Smooth muscle cell (in vitro differentiated cells): ENCODE data around the gene KRTAP1-3. TPM values are rescaled to one million over a fixed set of nuclear protein-coding genes. Genes with fewer than 3 reads are reported as not detected.
"Not testable (repeated sequence)": the region's sequence is repeated elsewhere in the genome, so short reads cannot be mapped to it uniquely, and the experiment has no call there.

Experiments
- DNase-seq: peaks from one replicate; lab custom pipeline; 2025; ENCODE audit not compliant: unreplicated experiment; lab: John Stamatoyannopoulos, UW
- H2AFZ ChIP-seq: fragments of 200-600 bp; sonication (generic); 2 replicates; pipeline ENCODE4 v1.6.0; 2016; ENCODE audit warnings: antibody characterized with exemption, low read depth, mild to moderate bottlenecking
- H3F3A ChIP-seq: fragments of 200-600 bp; sonication (generic); 2 replicates; pipeline ENCODE4 v1.6.0; 2017; ENCODE audit warnings: antibody characterized with exemption, low read depth
- H3K27ac ChIP-seq: fragments of 200-600 bp; sonication (generic); 2 replicates; pipeline ENCODE4 v1.5.1; 2016; ENCODE audit warnings: low read depth, mild to moderate bottlenecking
- H3K27me3 ChIP-seq: fragments of 200-600 bp; sonication (generic); 2 replicates; pipeline ENCODE4 v1.6.1; 2016; ENCODE audit warnings: low read depth, mild to moderate bottlenecking
- H3K36me3 ChIP-seq: fragments of 200-600 bp; sonication (generic); 2 replicates; pipeline ENCODE4 v1.5.1; 2016; ENCODE audit warnings: low read depth
- H3K4me1 ChIP-seq: fragments of 200-600 bp; sonication (generic); 2 replicates; pipeline ENCODE4 v1.5.1; 2016; ENCODE audit warnings: low read depth
- H3K4me2 ChIP-seq: fragments of 200-600 bp; sonication (generic); 2 replicates; pipeline ENCODE4 v1.6.0; 2016; ENCODE audit warnings: mild to moderate bottlenecking
- H3K4me3 ChIP-seq: fragments of 200-600 bp; sonication (generic); 2 replicates; pipeline ENCODE4 v1.5.1; 2016; ENCODE audit warnings: mild to moderate bottlenecking
- H3K79me2 ChIP-seq: fragments of 200-600 bp; sonication (generic); 2 replicates; pipeline ENCODE4 v1.6.0; 2016; ENCODE audit warnings: low read depth, mild to moderate bottlenecking
- H3K9ac ChIP-seq: fragments of 200-600 bp; sonication (generic); 2 replicates; pipeline ENCODE4 v1.6.0; 2016; ENCODE audit warnings: low read depth
- H3K9me3 ChIP-seq: fragments of 200-600 bp; sonication (generic); replicated peaks from 2 replicates; pipeline ENCODE4 v1.5.1; 2016; ENCODE audit warnings: low read depth
- H4K20me1 ChIP-seq: fragments of 200-600 bp; sonication (generic); 2 replicates; pipeline ENCODE4 v1.6.0; 2016; ENCODE audit warnings: low read depth
- WGBS: methylation state at CpG from one replicate; pipeline ENCODE4 v1.1.7; 2016; ENCODE audit warnings: low lambda C conversion rate; 5-methylcytosine and 5-hydroxymethylcytosine counted together
- polyA plus RNA-seq: library from polyadenylated mRNA; unstranded; fragments of >200 nt; fragmentation: Nextera tagmentation; extraction: Ambion mirVana; gene quantifications from 2 replicates; pipeline ENCODE4 v1.2.1, GENCODE V29; 2016
- total RNA-seq: library from RNA; depleted of rRNA; stranded (reverse); fragments of >200 nt; gene quantifications from 2 replicates; pipeline ENCODE4 v1.2.3, GENCODE V29; 2014
- TF ChIP-seq, protein P1 (sequence below): fragments of 200-600 bp; sonication (generic); IDR thresholded peaks from 2 replicates; pipeline ENCODE4 v1.5.1; 2017; ENCODE audit warnings: borderline replicate concordance, mild to moderate bottlenecking, antibody characterized with exemption; ENCODE audit not compliant: insufficient read depth, poor library complexity, severe bottlenecking

KRTAP1-3 gene
- total and polyA plus RNA-seq, 2 experiments from 2014 or later, result not detected

DNA sequence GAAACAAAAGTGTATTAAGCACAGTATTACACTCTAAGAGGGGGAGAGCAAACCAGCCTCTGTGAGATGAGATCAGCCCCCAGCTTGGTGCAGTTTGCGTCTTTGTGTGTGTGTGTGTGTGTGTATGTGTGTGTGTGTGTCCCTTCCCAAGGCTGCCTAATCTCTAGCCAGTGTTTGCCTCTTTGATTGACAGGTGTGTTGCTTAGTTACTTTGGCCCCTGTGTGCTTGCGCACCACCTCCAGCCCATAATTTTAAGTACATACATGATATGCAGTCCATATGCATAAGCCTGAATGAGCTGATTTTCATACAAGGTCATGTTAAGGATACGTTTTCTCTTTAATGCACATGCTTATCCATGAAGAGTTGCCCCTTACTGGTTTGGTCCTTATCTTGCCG lies 32.9 kb downstream of the KRTAP1-3 start:
- TF ChIP-seq, protein P1, sequence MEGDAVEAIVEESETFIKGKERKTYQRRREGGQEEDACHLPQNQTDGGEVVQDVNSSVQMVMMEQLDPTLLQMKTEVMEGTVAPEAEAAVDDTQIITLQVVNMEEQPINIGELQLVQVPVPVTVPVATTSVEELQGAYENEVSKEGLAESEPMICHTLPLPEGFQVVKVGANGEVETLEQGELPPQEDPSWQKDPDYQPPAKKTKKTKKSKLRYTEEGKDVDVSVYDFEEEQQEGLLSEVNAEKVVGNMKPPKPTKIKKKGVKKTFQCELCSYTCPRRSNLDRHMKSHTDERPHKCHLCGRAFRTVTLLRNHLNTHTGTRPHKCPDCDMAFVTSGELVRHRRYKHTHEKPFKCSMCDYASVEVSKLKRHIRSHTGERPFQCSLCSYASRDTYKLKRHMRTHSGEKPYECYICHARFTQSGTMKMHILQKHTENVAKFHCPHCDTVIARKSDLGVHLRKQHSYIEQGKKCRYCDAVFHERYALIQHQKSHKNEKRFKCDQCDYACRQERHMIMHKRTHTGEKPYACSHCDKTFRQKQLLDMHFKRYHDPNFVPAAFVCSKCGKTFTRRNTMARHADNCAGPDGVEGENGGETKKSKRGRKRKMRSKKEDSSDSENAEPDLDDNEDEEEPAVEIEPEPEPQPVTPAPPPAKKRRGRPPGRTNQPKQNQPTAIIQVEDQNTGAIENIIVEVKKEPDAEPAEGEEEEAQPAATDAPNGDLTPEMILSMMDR, result no peak
- Histone ChIP-seq H3K4me2 (no peak overlapping the region), H2AFZ (no peak overlapping the region), H3F3A (no peaks in the 10 kb centered on the region), H3K4me1 (no peaks in the 10 kb centered on the region), H3K36me3 (no peaks in the 10 kb centered on the region), H3K9ac (no peak overlapping the region), H3K79me2 (no peaks in the 10 kb centered on the region), H4K20me1 (no peaks in the 10 kb centered on the region), H3K27ac (no peak overlapping the region), H3K4me3 (no peak overlapping the region), H3K9me3 (no peaks in the 10 kb centered on the region), H3K27me3 (peaks cover 16% of the 10 kb centered on the region)
- WGBS, result 84% methylated on average over 4 of the region's 4 CpGs
- DNase-seq, result no peak

DNA sequence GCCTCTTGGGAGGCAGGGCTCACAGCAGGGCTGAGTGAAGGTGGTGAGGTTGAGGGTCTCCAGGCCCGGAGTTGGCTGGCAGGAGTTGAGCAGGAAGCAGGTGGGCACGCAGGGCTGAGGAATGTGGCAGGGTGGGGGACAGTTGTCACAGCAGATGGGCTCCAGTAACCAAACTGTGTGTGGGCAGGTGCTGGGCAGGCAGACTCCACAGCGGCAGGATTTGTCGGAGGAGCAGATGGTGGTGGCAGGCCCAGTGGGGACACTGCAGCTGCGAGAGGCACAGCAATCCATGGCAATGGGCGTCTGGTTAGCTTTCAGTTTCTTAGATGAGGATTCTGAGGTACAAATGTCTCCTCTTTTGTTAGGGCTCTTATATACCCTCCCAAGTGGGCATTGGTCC lies 35.1 kb downstream of the KRTAP1-3 start, which contains the start of gene KRTAP3-2:
TSS of gene KRTAP3-2 (minus strand) at position 344 of the 400 bp plus-strand sequence. CDS start at position 291, 53 bp downstream.
- DNase-seq, result not testable (repeated sequence)

DNA sequence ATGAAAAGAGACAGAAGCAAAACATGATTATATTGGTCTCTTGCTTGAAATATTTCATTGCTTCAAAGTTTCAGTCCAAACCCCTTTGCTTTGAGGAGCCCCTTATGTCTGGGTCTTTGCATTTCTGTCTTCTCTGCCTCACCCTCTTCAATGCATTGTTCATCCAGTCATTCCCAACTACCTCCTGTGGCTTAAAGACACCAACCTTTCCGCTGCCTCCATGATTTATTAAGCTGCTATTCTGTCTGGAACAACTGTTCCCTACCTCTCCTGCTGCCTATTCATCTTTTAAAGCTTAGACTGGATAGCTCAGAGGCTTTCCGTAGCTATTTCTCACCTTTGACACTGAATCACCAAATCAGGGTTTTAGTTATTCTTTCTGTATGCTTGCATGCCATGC lies 37.3 kb downstream of the KRTAP1-3 start:
- H3K36me3 ChIP-seq, result no peaks in the 10 kb centered on the region
- no peak overlapping the region for H3K9ac ChIP-seq
- no peaks in the 10 kb centered on the region for H3F3A ChIP-seq
- H4K20me1 ChIP-seq, result no peaks in the 10 kb centered on the region
- no peaks in the 10 kb centered on the region for H3K4me1 ChIP-seq
- H3K4me3 ChIP-seq, result no peak overlapping the region
- no peak overlapping the region for H2AFZ ChIP-seq
- no peak for DNase-seq
- no peak overlapping the region for H3K4me2 ChIP-seq
- no peaks in the 10 kb centered on the region for H3K79me2 ChIP-seq
- H3K27ac ChIP-seq, result no peak overlapping the region
- no peaks in the 10 kb centered on the region for H3K9me3 ChIP-seq
- TF ChIP-seq, protein P1, result no peak
- peaks cover 19% of the 10 kb centered on the region for H3K27me3 ChIP-seq
- WGBS, result 77% methylated on average over 2 of the region's 2 CpGs

More for the DNA sequence above, 35.1 kb downstream of the KRTAP1-3 start, which contains the start of gene KRTAP3-2:
- not testable (repeated sequence) for H3K4me2 ChIP-seq, H3K9me3 ChIP-seq, H4K20me1 ChIP-seq, H3K79me2 ChIP-seq, H3K27ac ChIP-seq, H3K4me1 ChIP-seq, H3K4me3 ChIP-seq, H3F3A ChIP-seq, H3K9ac ChIP-seq, H2AFZ ChIP-seq, H3K36me3 ChIP-seq
- WGBS, result 90% methylated on average over 6 of the region's 6 CpGs
- peaks cover 22% of the 10 kb centered on the region for H3K27me3 ChIP-seq

DNA sequence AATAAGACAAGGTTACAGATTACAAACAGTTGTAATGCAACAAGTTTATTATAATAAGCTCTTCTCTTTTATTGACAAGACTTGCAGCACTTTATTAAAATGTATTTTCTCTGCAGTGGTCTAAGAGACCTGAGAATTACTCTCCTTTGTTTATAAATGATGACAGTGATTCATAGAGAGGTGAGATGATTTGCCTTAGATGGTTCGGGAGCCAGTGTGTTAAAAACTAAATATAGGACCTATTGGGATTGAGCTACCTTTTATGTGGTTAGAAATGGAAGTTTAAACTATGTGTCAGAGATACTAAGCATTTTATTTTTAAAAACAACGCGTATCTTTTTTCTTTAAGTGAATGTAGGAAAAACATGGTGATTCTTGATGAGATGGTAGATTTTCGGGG lies 37.8 kb downstream of the KRTAP1-3 start:
- H3K9ac ChIP-seq, result no peak overlapping the region
- TF ChIP-seq, protein P1, result no peak
- H3K79me2 ChIP-seq, result no peaks in the 10 kb centered on the region
- no peaks in the 10 kb centered on the region for H3K36me3 ChIP-seq
- WGBS, result 73% methylated on average over 4 of the region's 4 CpGs
- H4K20me1 ChIP-seq, result no peaks in the 10 kb centered on the region
- H3K4me1 ChIP-seq, result no peaks in the 10 kb centered on the region
- peaks cover 19% of the 10 kb centered on the region for H3K27me3 ChIP-seq
- H3K4me3 ChIP-seq, result no peak overlapping the region
- H2AFZ ChIP-seq, result no peak overlapping the region
- H3K9me3 ChIP-seq, result no peaks in the 10 kb centered on the region
- H3F3A ChIP-seq, result no peaks in the 10 kb centered on the region
- no peak for DNase-seq
- no peak overlapping the region for H3K27ac ChIP-seq
- no peak overlapping the region for H3K4me2 ChIP-seq
